ENCODE results near the gene SOSTDC1.

SOSTDC1 gene

GRCh38 chr7:16420649-16421332 lies 44.7 kb downstream of the SOSTDC1 start:
- DNase-seq (ENCODE audit: low read depth in 1 of 2, low spot score in 1 of 2): peak; percentile 33 to 68

GRCh38 chr7:16420329-16420648 lies 45.2 kb downstream of the SOSTDC1 start:
- DNase-seq (ENCODE audit: low read depth in 1 of 2, low spot score in 1 of 2): no peak

DNA sequence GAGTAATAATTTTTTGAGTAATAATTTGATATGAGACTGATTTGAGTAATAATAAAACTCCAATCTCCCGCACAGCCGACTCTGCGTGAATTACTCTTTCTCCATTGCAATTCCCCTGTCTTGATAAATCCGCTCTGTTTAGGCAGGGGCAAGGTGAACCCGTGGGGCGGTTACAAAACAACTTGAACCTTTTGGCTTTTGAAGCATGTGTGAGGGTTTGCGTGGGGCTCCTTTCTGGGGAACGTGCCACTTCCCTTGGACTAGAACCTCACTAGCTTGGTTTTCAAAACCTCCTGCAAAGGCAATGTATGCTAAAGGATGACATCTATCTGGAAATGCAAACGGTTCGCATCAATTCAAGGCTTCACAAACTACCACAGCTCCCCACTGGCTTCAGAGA lies 45.7 kb downstream of the SOSTDC1 start:
- no peak for DNase-seq (ENCODE audit: low read depth in 1 of 2, low spot score in 1 of 2)

DNA sequence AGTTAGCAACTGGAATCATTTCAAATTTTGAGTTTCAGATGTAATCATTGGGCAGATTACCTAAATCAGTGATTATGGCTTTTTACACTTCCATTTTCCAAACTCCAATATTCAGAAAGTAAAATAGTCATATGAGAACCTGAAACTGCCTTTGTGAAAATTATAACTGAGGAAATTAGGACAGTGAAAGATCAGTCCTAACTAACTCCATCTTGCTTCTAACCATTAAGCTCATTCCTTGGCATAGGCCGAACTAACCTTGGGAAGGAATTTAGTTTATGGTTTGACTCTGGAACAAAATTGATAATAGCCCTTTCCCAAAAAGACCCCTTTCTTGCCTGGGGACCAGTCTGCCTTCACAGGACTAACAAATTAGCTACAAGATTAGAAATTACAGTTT lies 46.4 kb downstream of the SOSTDC1 start:
- DNase-seq (ENCODE audit: low read depth in 1 of 2, low spot score in 1 of 2): no peak

DNA sequence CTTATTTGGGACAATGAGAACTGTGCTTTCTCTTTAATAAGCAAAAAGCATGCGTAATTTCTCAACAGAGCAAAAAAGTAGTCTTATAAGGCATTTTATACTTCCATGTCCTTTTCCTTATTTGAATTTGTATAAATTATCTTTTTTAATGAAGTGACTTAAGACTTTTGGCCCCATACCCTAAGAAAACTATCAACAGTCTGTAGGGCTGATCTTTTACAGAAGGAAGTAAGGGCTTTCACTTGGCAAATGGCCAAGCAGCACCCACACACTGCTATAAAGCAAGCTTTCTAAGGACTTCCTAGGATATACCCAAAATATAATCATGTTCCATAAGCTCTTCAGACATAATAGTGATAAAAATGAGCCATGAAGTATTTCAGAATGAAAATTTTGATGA lies 47.6 kb downstream of the SOSTDC1 start:
- no peak for DNase-seq (ENCODE audit: low read depth in 1 of 2, low spot score in 1 of 2)

GRCh38 chr7:16416289-16417282 lies 49.0 kb downstream of the SOSTDC1 start:
- no peak for DNase-seq (ENCODE audit: low read depth in 1 of 2, low spot score in 1 of 2)

DNA sequence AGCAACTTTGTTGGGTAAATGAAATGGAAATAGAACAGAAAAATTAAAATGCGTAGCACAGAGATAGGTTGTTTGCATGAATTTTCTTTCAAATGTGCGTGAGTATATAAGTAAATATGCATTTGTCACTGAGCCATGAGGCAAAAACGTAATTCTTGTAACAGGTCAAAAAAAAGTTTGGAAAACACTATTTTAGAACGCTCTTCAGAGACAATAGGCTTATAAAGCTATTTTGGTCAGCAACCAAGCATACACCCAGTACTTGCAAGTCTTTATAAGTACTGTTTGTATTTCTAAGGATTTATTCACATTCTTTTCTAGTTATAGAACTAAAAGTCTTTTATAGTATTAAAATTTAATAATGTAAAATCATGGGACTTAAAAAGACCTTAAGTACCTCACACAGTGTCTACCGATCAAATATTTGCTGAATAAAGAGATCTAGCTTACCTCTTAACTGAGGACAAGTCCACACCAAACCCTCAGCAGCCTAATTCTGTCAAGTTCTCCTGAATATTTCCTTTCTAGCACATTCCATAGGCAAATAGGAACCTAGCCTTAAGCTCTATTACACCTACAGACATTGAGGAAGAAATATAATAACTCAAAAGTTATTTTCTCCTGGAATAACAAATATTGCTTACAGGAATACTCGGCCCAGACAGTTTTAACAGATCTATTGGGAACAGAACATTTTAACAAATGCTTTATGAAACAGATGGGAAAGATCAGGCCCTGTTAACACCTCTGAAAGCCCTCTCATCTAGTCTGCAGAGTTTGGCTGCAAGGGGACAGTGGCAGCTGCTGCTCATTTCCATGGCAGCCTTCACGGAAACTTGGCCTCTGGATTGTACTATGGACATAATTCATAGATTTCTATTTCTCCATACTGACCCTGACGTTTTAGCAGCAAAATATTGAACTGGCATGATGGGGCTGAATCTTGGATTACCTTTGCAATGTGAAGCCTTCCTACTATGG lies 53.0 kb downstream of the SOSTDC1 start:
- no peak for DNase-seq (ENCODE audit: low read depth in 1 of 2, low spot score in 1 of 2)

Measured in activated T-helper 1 cell treated with anti-CD3 and anti-CD28 coated beads, Interleukin-2, amount 50 U/mL, for 16 hours (primary cell).